ENCODE data around the gene TTC22.

DNA sequence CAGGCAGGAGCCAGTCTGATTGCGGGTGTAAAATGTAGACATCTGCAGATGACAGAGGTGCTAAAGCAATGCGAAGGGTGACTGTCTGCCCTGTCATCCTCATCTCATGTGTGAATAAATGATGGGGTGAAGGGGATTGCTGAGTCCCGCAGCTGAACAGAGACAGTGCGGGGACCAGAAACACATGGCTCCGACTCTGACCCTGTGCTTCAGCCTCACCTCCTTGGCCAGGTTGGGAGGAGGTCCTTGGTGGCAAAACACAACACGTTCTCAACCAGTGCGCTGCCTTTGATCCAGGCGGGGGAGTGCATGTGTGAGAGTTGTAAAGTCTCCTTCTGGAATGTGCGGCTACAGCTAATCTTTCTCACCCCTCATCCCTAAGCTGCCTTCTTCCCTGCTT, 32.0 kb upstream of the TTC22 start:
- TF ChIP-seq, protein P1, sequence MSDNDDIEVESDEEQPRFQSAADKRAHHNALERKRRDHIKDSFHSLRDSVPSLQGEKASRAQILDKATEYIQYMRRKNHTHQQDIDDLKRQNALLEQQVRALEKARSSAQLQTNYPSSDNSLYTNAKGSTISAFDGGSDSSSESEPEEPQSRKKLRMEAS (IDR thresholded peaks at IDR 0.05) = no peak
- TF ChIP-seq, protein P2, sequence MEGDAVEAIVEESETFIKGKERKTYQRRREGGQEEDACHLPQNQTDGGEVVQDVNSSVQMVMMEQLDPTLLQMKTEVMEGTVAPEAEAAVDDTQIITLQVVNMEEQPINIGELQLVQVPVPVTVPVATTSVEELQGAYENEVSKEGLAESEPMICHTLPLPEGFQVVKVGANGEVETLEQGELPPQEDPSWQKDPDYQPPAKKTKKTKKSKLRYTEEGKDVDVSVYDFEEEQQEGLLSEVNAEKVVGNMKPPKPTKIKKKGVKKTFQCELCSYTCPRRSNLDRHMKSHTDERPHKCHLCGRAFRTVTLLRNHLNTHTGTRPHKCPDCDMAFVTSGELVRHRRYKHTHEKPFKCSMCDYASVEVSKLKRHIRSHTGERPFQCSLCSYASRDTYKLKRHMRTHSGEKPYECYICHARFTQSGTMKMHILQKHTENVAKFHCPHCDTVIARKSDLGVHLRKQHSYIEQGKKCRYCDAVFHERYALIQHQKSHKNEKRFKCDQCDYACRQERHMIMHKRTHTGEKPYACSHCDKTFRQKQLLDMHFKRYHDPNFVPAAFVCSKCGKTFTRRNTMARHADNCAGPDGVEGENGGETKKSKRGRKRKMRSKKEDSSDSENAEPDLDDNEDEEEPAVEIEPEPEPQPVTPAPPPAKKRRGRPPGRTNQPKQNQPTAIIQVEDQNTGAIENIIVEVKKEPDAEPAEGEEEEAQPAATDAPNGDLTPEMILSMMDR (IDR thresholded peaks at IDR 0.05 in 2 of 3, conservative IDR thresholded peaks at IDR 0.05 in 1 of 3; ENCODE audit: borderline replicate concordance in 1 of 3, insufficient read depth in 1 of 3, low read depth in 2 of 3, low read length in 2 of 3) = no peak
- TF ChIP-seq EZH2 (IDR thresholded peaks at IDR 0.05) = no peak
